Breast epithelium (tissue), 3 donors: ENCODE results near the gene IL4.

Experiments used
- POLR2A ChIP-seq: fragments of 450-650 bp; IDR thresholded peaks from one replicate; pipeline ENCODE4 v1.6.1; 2016; ENCODE audit warnings: antibody characterized with exemption, mild to moderate bottlenecking, moderate library complexity
- POLR2AphosphoS5 ChIP-seq, 3 donors: sonication (generic); formaldehyde crosslinking; IDR thresholded peaks; one replicate each; pipeline ENCODE4 v1.6.1; 2017; ENCODE audit warnings: antibody characterized with exemption in 3 of 3
- TF ChIP-seq, protein P1 (sequence below), 3 donors: fragments of 450-650 bp; IDR thresholded peaks; one replicate each; pipeline ENCODE4 v1.5.1; 2016 to 2017; ENCODE audit warnings: antibody characterized with exemption in 3 of 3, mild to moderate bottlenecking in 3 of 3, moderate library complexity in 3 of 3

DNA sequence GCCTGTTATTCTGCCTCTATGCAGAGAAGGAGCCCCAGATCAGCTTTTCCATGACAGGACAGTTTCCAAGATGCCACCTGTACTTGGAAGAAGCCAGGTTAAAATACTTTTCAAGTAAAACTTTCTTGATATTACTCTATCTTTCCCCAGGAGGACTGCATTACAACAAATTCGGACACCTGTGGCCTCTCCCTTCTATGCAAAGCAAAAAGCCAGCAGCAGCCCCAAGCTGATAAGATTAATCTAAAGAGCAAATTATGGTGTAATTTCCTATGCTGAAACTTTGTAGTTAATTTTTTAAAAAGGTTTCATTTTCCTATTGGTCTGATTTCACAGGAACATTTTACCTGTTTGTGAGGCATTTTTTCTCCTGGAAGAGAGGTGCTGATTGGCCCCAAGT is 301 bp upstream of the IL4 start:
- TF ChIP-seq, protein P1, sequence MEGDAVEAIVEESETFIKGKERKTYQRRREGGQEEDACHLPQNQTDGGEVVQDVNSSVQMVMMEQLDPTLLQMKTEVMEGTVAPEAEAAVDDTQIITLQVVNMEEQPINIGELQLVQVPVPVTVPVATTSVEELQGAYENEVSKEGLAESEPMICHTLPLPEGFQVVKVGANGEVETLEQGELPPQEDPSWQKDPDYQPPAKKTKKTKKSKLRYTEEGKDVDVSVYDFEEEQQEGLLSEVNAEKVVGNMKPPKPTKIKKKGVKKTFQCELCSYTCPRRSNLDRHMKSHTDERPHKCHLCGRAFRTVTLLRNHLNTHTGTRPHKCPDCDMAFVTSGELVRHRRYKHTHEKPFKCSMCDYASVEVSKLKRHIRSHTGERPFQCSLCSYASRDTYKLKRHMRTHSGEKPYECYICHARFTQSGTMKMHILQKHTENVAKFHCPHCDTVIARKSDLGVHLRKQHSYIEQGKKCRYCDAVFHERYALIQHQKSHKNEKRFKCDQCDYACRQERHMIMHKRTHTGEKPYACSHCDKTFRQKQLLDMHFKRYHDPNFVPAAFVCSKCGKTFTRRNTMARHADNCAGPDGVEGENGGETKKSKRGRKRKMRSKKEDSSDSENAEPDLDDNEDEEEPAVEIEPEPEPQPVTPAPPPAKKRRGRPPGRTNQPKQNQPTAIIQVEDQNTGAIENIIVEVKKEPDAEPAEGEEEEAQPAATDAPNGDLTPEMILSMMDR (IDR thresholded peaks at IDR 0.05), result no peak
- no peak for TF ChIP-seq POLR2A
- TF ChIP-seq POLR2AphosphoS5 (IDR thresholded peaks at IDR 0.05), result no peak
